IPS-NIHi11 (cell line): ENCODE data around the gene ANO8.
"Not testable (repeated sequence)": the region's sequence is repeated elsewhere in the genome, so short reads cannot be mapped to it uniquely, and the experiment has no call there.

Experiments
- DNase-seq: peaks from one replicate; pipeline ENCODE4 v3.0.0; 2012; ENCODE audit warnings: mixed read lengths, low spot score

ANO8 gene

GRCh38 chr19:17309198-17309964, 25.3 kb downstream of the ANO8 start, which contains the start of gene DDA1:
Gene DDA1 (plus strand): TSS chr19:17309563. CDS start chr19:17309655, 92 bp downstream.
- peak; percentile 98 for DNase-seq

- no peak for DNase-seq
Measured at GRCh38 chr19:17307876-17308377, 26.7 kb downstream of the ANO8 start.

GRCh38 chr19:17306285-17306714, 28.4 kb downstream of the ANO8 start:
- DNase-seq = no peak

GRCh38 chr19:17305517-17306284, 29.0 kb downstream of the ANO8 start, which contains the start of gene MRPL34:
Gene MRPL34 (plus strand): TSS chr19:17305872. CDS start chr19:17305893, 21 bp downstream.
- DNase-seq = peak; percentile 74

- no peak for DNase-seq
Measured at GRCh38 chr19:17305216-17305516, 29.5 kb downstream of the ANO8 start.

- no peak for DNase-seq
Measured at GRCh38 chr19:17304386-17305215, 30.1 kb downstream of the ANO8 start.

- no peak for DNase-seq
Measured at GRCh38 chr19:17303940-17304267, 30.8 kb downstream of the ANO8 start.

- peak; percentile 89 for DNase-seq
Measured at GRCh38 chr19:17303167-17303939, 31.3 kb downstream of the ANO8 start, which contains the start of gene ABHD8. Gene ABHD8 (minus strand): TSS chr19:17303425. CDS start chr19:17301616, 1,809 bp downstream.

- DNase-seq = no peak
Measured at GRCh38 chr19:17302391-17303166, 32.1 kb downstream of the ANO8 start.

- no peak for DNase-seq
Measured at GRCh38 chr19:17300992-17301619, 33.5 kb downstream of the ANO8 start.

GRCh38 chr19:17296976-17297375, 37.7 kb downstream of the ANO8 start:
- no peak for DNase-seq

GRCh38 chr19:17296273-17296672, 38.4 kb downstream of the ANO8 start:
- no peak for DNase-seq

- DNase-seq = not testable (repeated sequence)
Measured at GRCh38 chr19:17295551-17295950, 39.1 kb downstream of the ANO8 start.

GRCh38 chr19:17294051-17294891, 40.4 kb downstream of the ANO8 start:
- peak; percentile 91 for DNase-seq

- DNase-seq = no peak
Measured at GRCh38 chr19:17293605-17294004, 41.0 kb downstream of the ANO8 start.

- DNase-seq = peak; percentile 97
Measured at GRCh38 chr19:17292301-17293074, 42.2 kb downstream of the ANO8 start.

- peak; percentile 91 for DNase-seq
Measured at GRCh38 chr19:17289489-17289888, 45.2 kb downstream of the ANO8 start.

- DNase-seq = no peak
Measured at GRCh38 chr19:17286752-17287151, 47.9 kb downstream of the ANO8 start.
